ENCODE results near the gene AHNAK2.
"Not testable (repeated sequence)": the region's sequence is repeated elsewhere in the genome, so short reads cannot be mapped to it uniquely, and the experiment has no call there.

The AHNAK2 gene

GRCh38 chr14:104977681-104978653 is at the start of gene AHNAK2:
Gene AHNAK2 (minus strand): TSS chr14:104978374. CDS start chr14:104978237, 137 bp downstream.
- in situ Hi-C loops (cut with HindIII; ENCODE audit: low sequenced_read_pairs), result no loop called here

- in situ Hi-C loops (cut with HindIII; ENCODE audit: low sequenced_read_pairs), result not testable (repeated sequence)
Measured at GRCh38 chr14:105027718-105028117, 49.5 kb upstream of the AHNAK2 start.

- in situ Hi-C loops (cut with HindIII; ENCODE audit: low sequenced_read_pairs), result no loop called here
Measured at GRCh38 chr14:105026802-105027563, 48.8 kb upstream of the AHNAK2 start.

GRCh38 chr14:105026033-105026785 is 48.0 kb upstream of the AHNAK2 start:
- in situ Hi-C loops (cut with HindIII; ENCODE audit: low sequenced_read_pairs), result no loop called here

- in situ Hi-C loops (cut with HindIII; ENCODE audit: low sequenced_read_pairs), result no loop called here
Measured at GRCh38 chr14:105025429-105025828, 47.3 kb upstream of the AHNAK2 start.

- in situ Hi-C loops (cut with HindIII; ENCODE audit: low sequenced_read_pairs), result no loop called here
Measured at GRCh38 chr14:105023791-105024480, 45.8 kb upstream of the AHNAK2 start.

- in situ Hi-C loops (cut with HindIII; ENCODE audit: low sequenced_read_pairs), result no loop called here
Measured at GRCh38 chr14:105023144-105023543, 45.0 kb upstream of the AHNAK2 start.

- in situ Hi-C loops (cut with HindIII; ENCODE audit: low sequenced_read_pairs), result no loop called here
Measured at GRCh38 chr14:105022276-105022670, 44.1 kb upstream of the AHNAK2 start.

- in situ Hi-C loops (cut with HindIII; ENCODE audit: low sequenced_read_pairs), result no loop called here
Measured at GRCh38 chr14:105021656-105022275, 43.6 kb upstream of the AHNAK2 start.

- in situ Hi-C loops (cut with HindIII; ENCODE audit: low sequenced_read_pairs), result no loop called here
Measured at GRCh38 chr14:105020815-105021655, 42.9 kb upstream of the AHNAK2 start, which contains the start of gene CDCA4. Gene CDCA4 (minus strand): TSS chr14:105021083. CDS start chr14:105011929, 9,154 bp downstream.

GRCh38 chr14:105019861-105020814 is 42.0 kb upstream of the AHNAK2 start:
- in situ Hi-C loops (cut with HindIII; ENCODE audit: low sequenced_read_pairs), result no loop called here

GRCh38 chr14:105018414-105018813 is 40.2 kb upstream of the AHNAK2 start:
- in situ Hi-C loops (cut with HindIII; ENCODE audit: low sequenced_read_pairs), result no loop called here

GRCh38 chr14:105015905-105016304 is 37.7 kb upstream of the AHNAK2 start:
- in situ Hi-C loops (cut with HindIII; ENCODE audit: low sequenced_read_pairs), result no loop called here

GRCh38 chr14:105015242-105015641 is 37.1 kb upstream of the AHNAK2 start:
- in situ Hi-C loops (cut with HindIII; ENCODE audit: low sequenced_read_pairs), result no loop called here

GRCh38 chr14:105014631-105015030 is 36.5 kb upstream of the AHNAK2 start:
- in situ Hi-C loops (cut with HindIII; ENCODE audit: low sequenced_read_pairs), result no loop called here

- in situ Hi-C loops (cut with HindIII; ENCODE audit: low sequenced_read_pairs), result no loop called here
Measured at GRCh38 chr14:105014032-105014431, 35.9 kb upstream of the AHNAK2 start.

GRCh38 chr14:105013150-105013785 is 35.1 kb upstream of the AHNAK2 start:
- in situ Hi-C loops (cut with HindIII; ENCODE audit: low sequenced_read_pairs), result no loop called here
